HG03025 (cell line): ENCODE data around the gene PDLIM5.
"Not testable (repeated sequence)": the region's sequence is repeated elsewhere in the genome, so short reads cannot be mapped to it uniquely, and the experiment has no call there.

ENCODE experiments used
- ATAC-seq: cut with Tn5 transposase; IDR thresholded peaks from one replicate; pipeline ENCODE4 v1.9.1; 2021; ENCODE audit warnings: mild to moderate bottlenecking, moderate library complexity; ENCODE audit not compliant: unreplicated experiment, low FRiP score

PDLIM5 gene

DNA sequence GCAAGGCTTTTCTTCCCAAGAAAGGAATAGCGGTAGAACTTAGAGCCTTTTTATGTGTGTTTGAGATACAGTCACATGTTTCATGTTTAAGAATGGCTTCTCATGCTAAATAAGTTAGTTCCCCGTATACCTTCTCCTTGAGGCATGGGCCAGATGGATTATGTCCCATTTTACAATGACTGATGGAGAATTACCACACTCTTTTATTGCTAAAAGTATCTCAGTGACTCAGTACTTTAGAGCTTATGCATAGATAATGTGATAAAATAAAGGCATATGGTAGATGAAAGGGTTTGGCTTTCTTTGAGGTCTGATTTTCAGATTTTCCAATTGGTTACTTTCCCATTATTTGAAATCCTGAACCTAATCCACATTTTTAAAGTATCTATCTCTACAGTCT, 184.3 kb downstream of the PDLIM5 start:
- ATAC-seq, result no peak

DNA sequence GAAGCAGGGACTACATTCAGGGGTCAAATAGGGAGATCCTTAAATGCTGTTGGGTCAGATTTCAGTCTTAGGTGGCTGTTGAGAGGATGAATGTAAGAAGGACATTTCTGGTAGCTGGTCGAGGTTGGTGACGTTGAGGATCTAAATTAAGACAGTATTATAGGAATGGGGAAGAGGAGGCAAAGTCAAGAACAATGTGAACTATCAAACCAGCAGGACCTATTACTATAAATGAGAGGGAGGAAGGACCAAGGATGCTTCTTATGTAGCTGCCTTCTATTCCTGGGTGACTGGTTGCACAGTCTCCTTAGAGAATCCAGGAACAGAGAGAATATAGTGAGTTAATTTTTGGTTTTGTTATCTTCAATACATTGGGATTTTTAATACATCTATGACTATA, 187.6 kb downstream of the PDLIM5 start:
- no peak for ATAC-seq

DNA sequence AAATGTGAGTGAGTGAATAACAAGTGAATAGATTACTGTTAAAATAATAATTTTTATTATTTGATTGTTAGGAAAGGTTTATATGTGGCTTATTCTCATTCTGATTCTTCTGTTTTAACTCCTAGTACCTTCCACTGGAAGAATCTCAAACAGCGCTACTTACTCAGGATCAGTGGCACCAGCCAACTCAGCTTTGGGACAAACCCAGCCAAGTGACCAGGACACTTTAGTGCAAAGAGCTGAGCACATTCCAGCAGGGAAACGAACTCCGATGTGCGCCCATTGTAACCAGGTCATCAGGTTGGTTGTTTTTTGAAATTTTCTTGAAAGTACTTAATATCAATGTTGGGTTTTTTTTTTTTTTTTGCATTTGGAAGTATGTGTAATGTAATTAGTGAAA, 188.4 kb downstream of the PDLIM5 start:
- ATAC-seq, result no peak

DNA sequence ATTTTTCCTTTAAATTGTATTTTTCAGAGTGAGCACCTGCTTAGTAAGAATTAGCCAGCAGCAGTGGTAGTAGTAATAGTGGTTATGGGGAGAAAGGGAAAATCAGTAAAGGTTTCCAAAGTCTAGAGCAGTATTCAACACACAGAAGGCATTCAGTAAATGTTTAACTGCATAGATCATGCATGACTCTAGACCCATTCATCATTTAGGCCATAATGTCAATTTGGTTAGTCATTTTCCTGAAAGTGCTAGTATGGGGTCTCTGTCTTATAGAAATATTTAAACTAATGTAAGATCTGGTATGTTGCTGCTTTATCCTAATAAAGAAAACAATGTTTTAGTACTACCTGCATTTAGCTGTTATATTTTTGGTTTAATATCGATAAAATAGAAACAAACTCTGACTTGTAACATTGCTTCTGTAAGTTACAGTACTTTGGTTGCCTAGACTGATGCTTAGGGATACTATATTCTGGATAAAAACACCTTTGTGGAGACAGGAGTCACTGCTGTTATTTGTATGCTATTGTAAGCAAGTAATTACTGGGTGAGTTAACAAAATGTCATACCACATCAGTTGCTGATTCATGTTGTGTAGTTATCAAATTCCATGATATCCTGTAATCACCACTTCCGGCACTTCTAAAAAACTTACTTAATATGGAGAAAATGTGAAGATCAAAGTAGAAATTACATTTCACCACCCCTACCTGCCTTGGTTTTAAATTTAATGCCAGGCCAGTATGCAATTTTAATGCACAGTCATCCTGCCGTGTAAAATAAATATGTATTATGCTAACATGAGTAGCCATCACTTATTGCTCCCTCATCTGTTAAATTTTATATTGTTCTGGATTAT, 190.2 kb downstream of the PDLIM5 start:
- no peak for ATAC-seq

DNA sequence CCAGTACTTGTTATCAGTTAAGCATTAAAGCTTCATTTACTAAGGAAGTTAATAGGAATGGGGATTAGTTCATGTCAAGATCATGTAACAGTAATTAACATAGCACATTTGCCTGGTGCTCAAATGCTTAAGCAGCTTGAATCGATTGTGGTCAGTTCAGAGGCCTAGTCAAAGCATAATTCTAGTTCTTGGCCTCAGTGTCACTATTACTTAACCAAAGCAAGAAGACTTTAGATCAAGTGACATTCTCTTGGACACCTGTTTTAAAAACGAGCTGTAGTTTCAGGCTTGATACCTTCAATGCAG, 190.8 kb downstream of the PDLIM5 start:
- no peak for ATAC-seq

DNA sequence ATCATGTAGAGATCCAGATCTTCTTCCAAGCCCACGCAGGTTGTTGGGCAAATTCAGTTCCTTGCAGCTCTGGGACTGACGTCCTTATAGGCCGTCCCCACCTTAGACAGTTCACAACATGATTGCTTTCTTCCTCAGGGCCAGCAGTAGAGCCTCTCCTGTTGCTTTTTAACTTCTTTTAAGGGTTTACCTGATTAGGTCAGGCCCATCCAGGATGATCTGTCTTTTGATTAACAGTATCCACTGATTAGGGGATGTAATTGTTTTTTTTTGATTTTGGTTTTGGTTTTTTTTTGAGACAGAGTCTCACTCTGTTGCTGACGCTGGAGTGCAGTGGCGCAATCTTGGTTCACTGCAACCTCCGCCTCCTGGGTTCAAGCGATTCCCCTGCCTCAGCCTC, 197.0 kb downstream of the PDLIM5 start:
- ATAC-seq, result no peak

DNA sequence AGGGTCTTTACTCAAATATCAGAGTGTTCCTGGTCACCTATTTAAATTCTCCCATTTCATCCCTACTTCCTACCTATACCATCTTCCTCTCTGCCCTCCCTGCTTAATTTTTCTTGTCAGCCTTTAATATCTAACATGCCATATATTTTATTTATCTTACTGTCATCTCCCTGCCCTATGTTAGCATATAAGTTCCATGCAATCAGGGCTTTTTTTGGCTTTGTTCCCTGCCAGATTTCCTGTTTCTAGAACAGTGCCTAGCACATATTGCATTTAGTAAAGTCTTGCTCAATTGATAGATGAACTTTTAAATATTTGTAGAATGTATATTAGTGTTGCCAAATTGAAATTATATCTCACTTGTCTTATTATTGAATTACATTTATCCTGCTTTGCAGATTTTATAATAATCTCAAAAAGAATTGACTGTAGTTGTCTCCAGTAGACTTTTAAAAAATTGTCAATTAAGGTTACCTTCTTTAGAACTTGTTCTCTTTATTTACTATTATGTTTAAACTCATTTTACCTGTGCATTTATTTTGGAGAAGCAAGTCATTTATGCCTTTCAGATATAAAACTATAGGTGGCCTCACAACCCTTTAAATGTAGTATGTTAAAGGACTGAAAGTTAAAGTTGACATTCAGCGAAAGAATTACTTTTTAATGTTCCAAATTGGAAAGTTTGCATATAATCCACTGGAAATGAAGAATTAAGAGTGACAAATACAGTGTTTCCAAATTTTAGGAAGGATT, 197.8 kb downstream of the PDLIM5 start:
- no peak for ATAC-seq

DNA sequence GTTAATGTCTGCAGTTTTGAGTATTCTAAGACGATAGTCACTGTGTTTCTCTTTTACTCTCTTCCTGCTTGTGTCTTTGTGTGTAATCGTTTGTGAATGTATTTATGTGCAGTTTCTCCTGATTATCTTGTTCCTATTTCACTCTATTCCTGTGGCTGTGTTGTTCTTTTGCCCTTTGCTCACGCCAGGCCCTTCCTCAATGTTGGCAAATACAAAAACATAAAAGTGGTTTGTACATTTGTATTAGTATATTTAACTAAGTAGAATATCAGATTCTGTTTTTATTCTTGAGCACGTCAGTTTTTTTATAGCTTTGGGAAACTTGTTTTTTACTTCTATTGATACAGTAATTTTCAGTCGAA, 198.4 kb downstream of the PDLIM5 start:
- ATAC-seq, result no peak

DNA sequence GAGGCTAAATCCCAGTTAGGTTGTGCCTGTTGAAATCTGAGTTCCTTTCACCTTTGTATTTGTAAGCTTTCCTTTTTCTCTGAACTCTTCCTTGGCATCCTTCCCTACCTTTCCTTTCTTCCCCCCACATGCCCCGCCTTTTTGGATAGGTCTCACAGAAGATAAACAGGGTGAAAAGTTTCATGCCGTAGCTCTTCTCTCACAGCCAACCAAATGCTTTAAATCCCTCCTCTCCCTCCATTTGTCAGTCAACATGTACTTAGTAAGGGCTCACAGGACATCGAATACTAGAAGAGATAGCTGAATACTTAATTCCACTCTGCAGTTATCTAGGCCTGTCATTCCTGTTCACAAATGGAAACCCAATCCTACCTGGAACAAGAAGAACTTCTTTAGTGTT, 198.9 kb downstream of the PDLIM5 start:
- no peak for ATAC-seq

DNA sequence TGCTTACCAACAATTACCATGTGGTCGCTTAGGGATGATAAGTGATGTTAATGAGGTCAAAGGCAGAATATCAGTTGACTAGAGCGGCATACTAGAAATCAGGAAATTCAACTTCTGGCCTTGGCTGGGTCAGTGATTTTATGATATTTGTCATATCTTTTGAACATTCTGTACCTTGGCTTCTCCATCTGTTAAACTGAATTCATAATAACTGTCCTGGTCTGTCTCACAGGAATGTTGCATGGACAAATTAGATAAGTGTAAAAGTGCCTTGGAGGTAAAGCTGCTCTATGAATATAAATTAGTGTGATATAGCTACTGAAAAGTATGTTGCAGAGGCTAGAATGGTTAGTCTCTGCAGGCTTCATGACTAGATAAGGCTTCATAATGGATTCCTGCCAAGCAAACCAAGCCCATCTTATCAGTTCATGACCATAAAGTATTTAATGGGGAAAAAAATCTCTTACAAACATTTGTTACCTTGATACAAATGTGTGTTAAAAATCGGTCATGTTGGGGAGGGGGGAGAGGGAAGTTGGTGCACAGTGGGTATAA, 201.4 kb downstream of the PDLIM5 start:
- no peak for ATAC-seq

DNA sequence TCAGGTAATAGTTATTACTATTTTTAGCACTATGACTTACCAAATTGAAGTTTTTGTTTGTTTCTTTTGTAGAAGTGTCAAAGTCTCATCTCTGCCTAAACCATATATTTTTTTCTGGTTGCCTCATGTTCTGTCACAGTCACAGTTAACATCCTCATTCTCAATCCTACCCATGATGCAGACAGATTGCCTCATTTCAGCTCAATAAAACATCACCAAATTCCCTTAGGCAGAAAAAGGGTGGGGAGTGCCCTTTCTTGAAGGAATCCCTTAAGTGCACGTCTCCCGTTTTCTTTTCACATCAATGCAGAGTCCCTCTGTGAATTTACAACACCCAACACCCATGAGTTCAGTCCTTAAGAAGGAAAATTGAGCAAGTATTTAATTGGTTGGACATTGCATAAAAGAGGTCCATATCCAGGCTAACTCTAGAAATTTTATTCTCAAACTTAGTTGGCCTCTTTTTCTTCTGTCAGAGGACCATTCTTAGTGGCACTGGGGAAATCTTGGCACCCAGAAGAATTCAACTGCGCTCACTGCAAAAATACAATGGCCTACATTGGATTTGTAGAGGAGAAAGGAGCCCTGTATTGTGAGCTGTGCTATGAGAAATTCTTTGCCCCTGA, 202.4 kb downstream of the PDLIM5 start:
- ATAC-seq, result no peak

DNA sequence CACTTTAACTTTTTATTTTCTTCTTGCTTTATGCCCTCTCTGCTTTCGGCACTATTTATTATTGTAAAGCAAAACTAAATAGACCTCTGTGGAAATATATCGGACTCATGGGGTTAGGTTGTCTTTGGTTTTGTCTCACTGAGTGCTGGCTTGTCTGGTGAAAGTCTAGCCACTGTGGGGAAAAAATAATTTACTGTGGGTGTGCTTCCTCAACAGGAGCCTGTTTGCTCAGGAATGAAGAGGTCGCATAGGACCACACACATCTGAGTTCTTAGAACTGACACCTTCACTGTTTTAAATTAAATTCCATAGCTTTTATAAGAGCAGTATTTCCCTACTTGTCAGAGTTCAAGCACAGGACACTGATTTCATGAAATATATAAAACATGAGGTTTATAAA, 203.0 kb downstream of the PDLIM5 start:
- ATAC-seq, result no peak

DNA sequence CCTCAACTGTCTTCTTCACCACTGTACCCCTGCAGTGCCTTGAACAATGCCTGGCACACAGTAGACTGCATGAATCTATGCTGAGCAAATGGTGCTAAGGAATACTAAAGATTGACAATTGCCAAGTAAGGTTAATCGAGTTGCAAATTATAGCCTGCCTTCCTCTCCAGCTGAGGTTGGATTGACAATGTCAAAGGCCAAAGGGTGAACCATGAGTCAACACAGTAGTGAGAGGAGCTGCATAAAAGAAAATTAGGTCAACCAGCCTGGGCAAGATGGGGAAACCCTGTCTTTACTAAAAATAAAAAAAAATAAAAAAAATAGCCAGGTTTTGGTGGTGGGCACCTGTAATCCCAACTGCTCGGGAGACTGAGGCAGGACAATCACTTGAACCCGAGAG, 208.9 kb downstream of the PDLIM5 start:
- no peak for ATAC-seq

DNA sequence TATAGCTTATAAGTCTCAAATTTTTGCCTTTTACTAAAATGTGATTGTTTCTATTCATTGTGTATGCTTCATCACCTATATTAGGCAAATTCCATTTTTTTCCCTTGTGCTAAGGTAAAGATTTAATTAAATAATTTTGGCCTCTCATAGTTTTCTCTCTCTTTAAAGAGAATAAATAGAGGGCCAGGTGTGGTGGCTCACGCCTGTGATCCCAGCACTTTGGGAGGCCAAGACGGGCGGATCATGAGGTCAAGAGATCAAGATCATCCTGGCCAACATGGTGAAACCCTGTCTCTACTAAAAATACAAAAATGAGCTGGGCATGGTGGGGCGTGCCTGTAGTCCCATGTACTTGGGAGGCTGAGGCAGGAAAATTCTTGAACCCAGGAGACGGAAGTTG, 213.3 kb downstream of the PDLIM5 start:
- not testable (repeated sequence) for ATAC-seq

DNA sequence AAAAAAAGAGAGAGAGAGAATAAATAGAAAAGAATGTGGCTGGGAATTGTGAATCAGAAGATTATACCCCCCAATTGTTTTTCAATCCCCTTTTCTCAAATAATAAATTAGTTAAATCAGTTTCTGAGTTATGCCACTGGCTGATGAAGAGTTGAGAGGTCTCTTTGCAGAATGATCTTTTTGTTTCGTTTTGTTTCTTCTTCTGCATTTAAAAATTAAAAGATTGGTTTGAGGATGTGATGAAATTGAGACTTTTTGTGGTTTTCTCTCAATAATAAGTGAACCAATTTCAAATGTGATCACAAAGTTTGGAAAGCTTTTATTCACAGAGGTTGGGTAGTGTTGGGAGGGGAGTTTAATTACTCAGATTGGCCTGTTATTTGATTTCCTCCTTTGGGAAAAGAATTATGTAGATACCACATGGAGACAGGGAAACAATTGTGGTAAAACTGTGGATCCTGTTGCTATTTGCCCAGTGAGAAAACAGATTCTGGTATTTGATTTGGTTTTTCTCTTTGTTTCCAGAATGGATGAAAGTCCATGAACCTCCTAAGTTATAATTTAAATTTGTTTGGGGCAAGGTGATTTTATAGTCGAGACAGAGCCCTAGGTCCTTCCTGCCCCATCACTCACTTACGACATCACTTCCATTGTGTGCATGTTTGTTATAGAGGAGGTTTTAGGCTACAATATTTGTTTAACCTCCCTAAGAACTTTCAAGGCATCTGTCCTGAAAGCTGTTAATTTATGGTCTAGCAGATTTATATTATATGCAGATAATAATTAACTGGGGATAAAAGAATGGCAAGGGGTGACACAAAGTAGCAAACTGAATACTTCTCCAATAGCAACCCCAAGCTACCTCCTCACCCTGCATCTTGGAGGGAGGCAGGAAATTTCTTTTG, 214.0 kb downstream of the PDLIM5 start:
- no peak for ATAC-seq

DNA sequence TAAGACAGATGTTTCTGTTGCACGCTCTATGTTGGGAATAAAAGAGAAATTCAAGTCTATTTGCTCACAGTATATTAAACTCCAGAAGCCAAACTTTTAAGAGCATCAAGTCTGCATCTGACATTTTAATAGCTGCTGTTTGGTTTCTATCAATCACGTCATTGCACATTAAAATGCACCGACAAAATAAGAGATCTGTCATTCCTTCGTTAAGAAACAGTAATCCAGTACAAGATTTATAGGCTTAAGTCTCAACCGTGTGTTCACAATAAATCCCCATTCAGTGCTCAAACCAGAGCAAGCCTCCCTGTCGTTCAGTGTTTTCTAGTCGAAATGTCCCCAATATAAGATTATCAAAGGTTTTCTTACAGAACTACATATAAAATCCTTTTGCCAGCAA, 217.0 kb downstream of the PDLIM5 start:
- ATAC-seq, result no peak

DNA sequence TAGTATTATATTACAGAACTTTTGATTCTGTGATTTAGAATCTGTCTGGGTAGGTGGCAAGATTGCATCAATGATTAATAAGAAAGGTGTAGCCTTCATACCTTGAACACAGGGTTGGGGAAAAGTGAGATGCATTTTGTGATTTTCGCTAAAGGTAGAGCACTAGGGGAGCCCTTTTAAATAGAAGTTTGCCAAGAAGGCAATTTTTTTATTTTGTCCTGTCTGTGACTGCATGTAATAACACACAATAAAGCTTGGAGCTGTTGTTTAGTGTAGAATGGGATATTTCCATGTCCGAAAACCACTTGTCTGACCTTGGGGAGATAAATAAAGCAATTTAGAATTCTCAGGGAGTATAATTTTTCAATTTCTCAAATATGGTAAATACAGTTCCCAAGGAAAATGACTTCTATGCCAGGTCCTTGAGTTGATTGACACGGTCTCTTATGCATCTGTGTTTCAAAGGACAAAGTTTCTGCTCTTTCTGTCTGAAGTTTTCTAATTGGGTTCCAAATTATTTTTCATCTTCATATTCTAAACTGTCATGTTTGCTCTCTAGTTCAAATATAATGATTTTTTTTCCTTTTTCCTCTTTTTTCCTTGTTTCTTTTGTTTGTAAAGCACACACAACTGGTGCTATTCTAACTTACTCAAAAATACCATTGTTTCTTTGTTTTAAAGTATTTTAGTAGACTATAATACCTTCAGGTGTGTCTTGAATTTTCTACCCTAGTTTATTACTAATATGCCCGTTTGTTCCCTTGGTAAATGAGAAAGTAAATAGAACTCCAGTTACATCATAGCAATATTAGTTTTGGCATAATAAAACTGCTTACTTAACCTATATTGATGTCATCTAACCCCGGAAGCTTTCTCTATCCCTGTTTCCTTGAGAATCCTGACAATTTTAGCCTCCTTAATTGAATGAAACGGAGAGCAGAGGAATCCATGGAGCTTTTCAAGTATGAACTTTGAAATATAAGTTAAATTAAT, 218.2 kb downstream of the PDLIM5 start:
- ATAC-seq, result no peak

DNA sequence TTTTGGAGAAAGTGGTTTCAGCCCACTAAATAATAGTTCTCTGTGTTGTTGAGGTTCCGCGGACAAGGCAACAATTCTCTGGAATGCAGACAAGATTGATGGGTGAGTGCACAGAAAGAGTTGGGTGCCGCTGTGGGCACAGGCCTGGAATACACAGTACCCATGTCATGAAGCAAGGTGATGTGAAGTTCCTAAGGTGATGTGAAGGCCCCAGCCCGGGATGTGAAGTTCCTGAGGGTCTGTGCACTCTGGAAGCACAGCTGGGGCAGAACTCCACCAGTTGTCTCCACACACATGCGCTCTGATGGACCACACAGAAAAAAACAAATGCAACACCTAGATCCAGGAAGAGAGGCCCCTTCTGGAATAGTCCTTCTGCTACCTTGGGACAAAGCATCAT, 219.4 kb downstream of the PDLIM5 start:
- ATAC-seq, result no peak

DNA sequence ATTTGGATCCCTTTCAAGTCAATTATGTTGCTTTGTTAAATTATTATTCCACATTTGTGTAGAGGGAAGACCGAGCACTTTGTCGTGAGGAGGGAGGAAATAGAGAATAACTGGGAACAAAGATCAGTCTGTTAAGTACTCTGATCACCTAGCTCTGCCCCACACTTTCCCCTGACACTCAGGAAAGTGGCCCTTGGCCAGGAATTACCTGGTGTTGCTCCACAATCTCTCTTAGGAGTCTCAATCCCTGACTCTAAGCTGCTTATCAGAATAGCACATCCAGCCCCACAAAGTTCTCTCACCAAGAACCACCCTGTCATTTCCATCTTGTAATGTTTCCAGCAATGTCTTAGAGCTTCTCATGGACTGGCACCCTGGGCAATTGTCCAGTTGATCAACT, 222.2 kb downstream of the PDLIM5 start:
- ATAC-seq, result no peak
